Mammary epithelial cell (primary cell): ENCODE measurements around the gene MAGOH.

Experiments
- CTCF ChIP-seq, 2 donors: IDR thresholded peaks in 1 of 2; conservative IDR thresholded peaks in 1 of 2; 2 replicates each; pipeline ENCODE4 v1.5.1; 2011 to 2012; ENCODE audit warnings: inconsistent platforms in 2 of 2, low read length in 2 of 2, mild to moderate bottlenecking in 2 of 2, control low read depth in 1 of 2, low read depth in 1 of 2; ENCODE audit not compliant: insufficient read depth in 1 of 2; ENCODE audit errors: extremely low read depth in 1 of 2
- EZH2 ChIP-seq: IDR thresholded peaks from 2 replicates; pipeline ENCODE4 v1.6.1; 2012; ENCODE audit warnings: low read length, inconsistent platforms, borderline replicate concordance

GRCh38 chr1:53220962-53221286 lies 17.4 kb downstream of the MAGOH start:
- TF ChIP-seq EZH2 (no peak), CTCF (conservative IDR thresholded peaks at IDR 0.05 in 1 of 2, IDR thresholded peaks at IDR 0.05 in 1 of 2; ENCODE audit: extremely low read depth in 1 of 2, insufficient read depth in 1 of 2, low read depth in 1 of 2, low read length in 2 of 2) (no peak)
